HFFc6 (cell line): Measurements from ENCODE around the gene PITPNM2. TPM values are rescaled to one million over a fixed set of nuclear protein-coding genes. Genes with fewer than 3 reads are reported as not detected.

Source experiments
- DNase-seq: peaks from one replicate; pipeline ENCODE4 v3.0.0-alpha.2; 2018
- H3K27ac Mint-ChIP-seq: 2 replicates; pipeline ENCODE4 v1.8.0; 2020; ENCODE audit warnings: mild to moderate bottlenecking, mixed read lengths
- H3K27me3 Mint-ChIP-seq: 2 replicates; pipeline ENCODE4 v1.8.0; 2021; ENCODE audit warnings: mild to moderate bottlenecking, moderate library complexity, mixed read lengths; ENCODE audit not compliant: insufficient read depth
- H3K36me3 Mint-ChIP-seq: 2 replicates; pipeline ENCODE4 v1.8.0; 2021; ENCODE audit warnings: low read depth, mixed read lengths
- H3K4me1 Mint-ChIP-seq: 2 replicates; pipeline ENCODE4 v1.8.0; 2020; ENCODE audit warnings: low read depth, mixed read lengths
- H3K4me3 Mint-ChIP-seq: 2 replicates; pipeline ENCODE4 v1.8.0; 2020; ENCODE audit warnings: mild to moderate bottlenecking, moderate library complexity, mixed read lengths
- H3K9me3 Mint-ChIP-seq: 2 replicates; pipeline ENCODE4 v1.8.0; 2020; ENCODE audit warnings: mild to moderate bottlenecking, mixed read lengths
- CTCF ChIP-seq: fragments of 200-600 bp; sonication (generic); IDR thresholded peaks from 2 replicates; pipeline ENCODE4 v1.5.0; 2021; ENCODE audit warnings: antibody characterized with exemption, mild to moderate bottlenecking
- total RNA-seq, 6 experiments: library from RNA; stranded (reverse); fragmentation: NEBNext Ultra II Directional; extraction: Animal tissue kit (Norgen Biotek cat#: 25700); gene quantifications; 2 replicates in 1 of 6; 3 replicates in 5 of 6; pipeline ENCODE4 v1.2.3, GENCODE V29; 2021

The PITPNM2 gene
- total RNA-seq, 6 experiments from 2014 or later = 1.5 to 5.1 (median 4.1) TPM

DNA sequence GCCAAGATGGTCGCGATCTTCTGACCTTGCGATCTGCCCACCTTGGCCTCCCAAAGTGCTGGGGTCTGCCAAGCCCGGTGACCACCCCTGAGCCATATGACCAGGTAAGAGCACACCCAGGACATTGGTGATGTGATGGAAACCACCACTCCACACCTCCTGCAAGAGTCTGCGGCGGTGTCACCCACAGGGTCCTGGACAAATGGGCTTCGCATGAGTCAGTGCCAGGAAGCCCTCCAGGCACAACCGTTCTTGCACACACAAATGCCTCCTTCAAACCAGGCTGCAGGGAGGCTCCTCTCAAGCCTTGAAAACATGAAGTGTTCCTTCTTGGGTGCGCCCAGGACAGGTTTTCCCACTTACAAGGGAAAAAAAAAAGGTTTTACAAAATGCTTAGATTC lies 16.6 kb downstream of the PITPNM2 start:
- Mint-ChIP-seq H3K27ac (no peak overlapping the region), H3K36me3 (no peaks in the 10 kb centered on the region), H3K4me1 (peaks cover 5% of the 10 kb centered on the region), H3K27me3 (peaks cover 8% of the 10 kb centered on the region; the same call in 1 of the 2 replicates), H3K4me3 (no peak overlapping the region), H3K9me3 (no peaks in the 10 kb centered on the region)
- DNase-seq = no peak
- no peak for TF ChIP-seq CTCF

- TF ChIP-seq CTCF = no peak
- Mint-ChIP-seq H3K9me3 (no peaks in the 10 kb centered on the region), H3K27ac (no peak overlapping the region)
Observed at GRCh38 chr12:123133701-123134100, 17.2 kb downstream of the PITPNM2 start.

DNA sequence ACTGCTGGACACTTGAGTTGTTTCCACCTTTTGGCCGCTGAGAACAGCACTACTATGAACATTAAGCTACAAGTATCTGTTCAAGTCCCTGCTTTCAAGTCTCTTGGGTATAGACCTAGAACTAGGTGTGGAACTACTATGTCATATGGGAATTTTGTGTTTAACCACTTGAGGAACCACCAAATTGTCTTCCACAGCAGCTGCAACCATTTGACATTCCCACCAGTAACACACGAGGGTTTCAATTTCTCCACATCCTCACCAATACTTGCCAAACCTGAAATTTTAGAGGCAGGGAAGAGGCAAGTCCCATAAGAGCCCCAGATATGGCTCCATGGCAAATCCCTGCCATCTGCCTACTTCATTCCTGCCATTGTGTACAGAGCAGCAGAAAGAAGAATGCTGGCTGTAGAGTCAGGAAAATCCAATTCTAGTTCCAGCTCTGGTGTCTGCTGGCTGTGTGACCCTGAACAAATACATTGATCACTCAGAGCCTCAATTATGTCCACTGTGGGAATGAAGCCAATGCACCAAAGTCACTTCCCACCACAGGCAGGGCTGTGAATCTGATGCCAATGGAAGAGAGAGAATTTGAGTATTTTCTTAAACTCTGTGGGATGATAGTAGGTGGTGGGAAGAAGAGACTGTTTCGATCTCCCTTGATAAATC lies 17.8 kb downstream of the PITPNM2 start:
- H3K4me3 Mint-ChIP-seq = no peak overlapping the region
- peaks cover 4% of the 10 kb centered on the region; the same call in 1 of the 2 replicates for H3K4me1 Mint-ChIP-seq
- H3K9me3 Mint-ChIP-seq = no peaks in the 10 kb centered on the region
- no peak overlapping the region for H3K27ac Mint-ChIP-seq
- DNase-seq = no peak
- no peak for TF ChIP-seq CTCF
- H3K27me3 Mint-ChIP-seq = peaks cover 8% of the 10 kb centered on the region; the same call in 1 of the 2 replicates
- no peaks in the 10 kb centered on the region for H3K36me3 Mint-ChIP-seq

More at GRCh38 chr12:123133701-123134100, 17.2 kb downstream of the PITPNM2 start:
- Mint-ChIP-seq H3K27me3 (peaks cover 8% of the 10 kb centered on the region; the same call in 1 of the 2 replicates), H3K36me3 (no peaks in the 10 kb centered on the region), H3K4me3 (no peak overlapping the region), H3K4me1 (peaks cover 4% of the 10 kb centered on the region; the same call in 1 of the 2 replicates)
- no peak for DNase-seq

- no peak for DNase-seq
- H3K9me3 Mint-ChIP-seq = no peaks in the 10 kb centered on the region
- H3K27me3 Mint-ChIP-seq = peaks cover 5% of the 10 kb centered on the region
- H3K36me3 Mint-ChIP-seq = no peaks in the 10 kb centered on the region
- no peak overlapping the region for H3K27ac Mint-ChIP-seq
- H3K4me1 Mint-ChIP-seq = peaks cover 13% of the 10 kb centered on the region
- no peak overlapping the region for H3K4me3 Mint-ChIP-seq
- no peak for TF ChIP-seq CTCF
Observed at GRCh38 chr12:123131879-123132402, 18.9 kb downstream of the PITPNM2 start.

GRCh38 chr12:123131291-123131832 lies 19.5 kb downstream of the PITPNM2 start:
- H3K4me1 Mint-ChIP-seq = peaks cover 19% of the 10 kb centered on the region
- TF ChIP-seq CTCF = no peak
- peaks cover 4% of the 10 kb centered on the region; the same call in 1 of the 2 replicates for H3K36me3 Mint-ChIP-seq
- H3K9me3 Mint-ChIP-seq = no peaks in the 10 kb centered on the region
- DNase-seq = no peak
- no peak overlapping the region for H3K4me3 Mint-ChIP-seq
- H3K27ac Mint-ChIP-seq = no peak overlapping the region
- H3K27me3 Mint-ChIP-seq = peaks cover 5% of the 10 kb centered on the region
